Activated CD8-positive, alpha-beta memory T cell treated with anti-CD3 and anti-CD28 coated beads, Interleukin-2, amount 50 U/mL, for 48 hours (primary cell): ENCODE measurements around the gene THAP5.

Experiments used
- DNase-seq: peaks from one replicate; pipeline ENCODE4 v3.0.0-alpha.2; 2020

THAP5 gene

GRCh38 chr7:108569381-108570145 lies at the start of gene THAP5, which contains the start of gene DNAJB9:
Gene THAP5 (minus strand): TSS chr7:108569706. CDS start chr7:108569569, 137 bp downstream.
Gene DNAJB9 (plus strand): TSS chr7:108569874. CDS start chr7:108571727, 1,853 bp downstream.
- peak; percentile 97 for DNase-seq

GRCh38 chr7:108618056-108618455 lies 48.5 kb upstream of the THAP5 start:
- DNase-seq = no peak

- no peak for DNase-seq
Observed at GRCh38 chr7:108614896-108615295, 45.4 kb upstream of the THAP5 start.

- DNase-seq = no peak
Observed at GRCh38 chr7:108613949-108614381, 44.5 kb upstream of the THAP5 start.

GRCh38 chr7:108613147-108613948 lies 43.8 kb upstream of the THAP5 start:
- no peak for DNase-seq

- no peak for DNase-seq
Observed at GRCh38 chr7:108611268-108611667, 41.8 kb upstream of the THAP5 start.

GRCh38 chr7:108609643-108610042 lies 40.1 kb upstream of the THAP5 start:
- no peak for DNase-seq

GRCh38 chr7:108605559-108606201 lies 36.2 kb upstream of the THAP5 start:
- DNase-seq = no peak

- DNase-seq = no peak
Observed at GRCh38 chr7:108604307-108605077, 35.0 kb upstream of the THAP5 start.

GRCh38 chr7:108603656-108604306 lies 34.3 kb upstream of the THAP5 start:
- no peak for DNase-seq

GRCh38 chr7:108600399-108600798 lies 30.9 kb upstream of the THAP5 start:
- DNase-seq = no peak

- no peak for DNase-seq
Observed at GRCh38 chr7:108598914-108599580, 29.5 kb upstream of the THAP5 start.

GRCh38 chr7:108598153-108598552 lies 28.6 kb upstream of the THAP5 start:
- DNase-seq = no peak

GRCh38 chr7:108596560-108596959 lies 27.1 kb upstream of the THAP5 start:
- no peak for DNase-seq

GRCh38 chr7:108592646-108593201 lies 23.2 kb upstream of the THAP5 start:
- no peak for DNase-seq

GRCh38 chr7:108590606-108591005 lies 21.1 kb upstream of the THAP5 start:
- DNase-seq = no peak

- DNase-seq = no peak
Observed at GRCh38 chr7:108589874-108590273, 20.4 kb upstream of the THAP5 start.

GRCh38 chr7:108589199-108589598 lies 19.7 kb upstream of the THAP5 start:
- no peak for DNase-seq

GRCh38 chr7:108586274-108586710 lies 16.8 kb upstream of the THAP5 start:
- DNase-seq = no peak

- no peak for DNase-seq
Observed at GRCh38 chr7:108585843-108586242, 16.3 kb upstream of the THAP5 start.

- no peak for DNase-seq
Observed at GRCh38 chr7:108584211-108584610, 14.7 kb upstream of the THAP5 start.
